Psoas muscle (tissue), 8 donors: ENCODE measurements around the gene PCNX2. TPM values are rescaled to one million over a fixed set of nuclear protein-coding genes. Genes with fewer than 3 reads are reported as not detected.
A peak's percentile ranks its signal among the peaks of the same experiment; 100 is the strongest.

ENCODE experiments used
- ATAC-seq, 4 donors: fragments of 200-7000 bp; cut with Tn5 transposase; one replicate each; pipeline ENCODE4 v1.9.1; 2020; ENCODE audit warnings: moderate library complexity in 3 of 4, mild to moderate bottlenecking in 2 of 4
- DNase-seq, 2 donors: peaks; one replicate each; pipeline ENCODE4 v3.0.0-alpha.2; 2020
- H3K27ac ChIP-seq: fragments of 200-600 bp; one replicate; pipeline ENCODE4 v1.8.0; 2022
- H3K27me3 ChIP-seq, 3 donors: fragments of 200-600 bp in 1 of 3; one replicate each; pipeline versions ENCODE4 v1.6.1 to v1.8.0; 2013 to 2022; ENCODE audit warnings: low read length in 2 of 3, mild to moderate bottlenecking in 2 of 3, moderate library complexity in 1 of 3; ENCODE audit not compliant: insufficient read depth in 3 of 3
- H3K36me3 ChIP-seq, 2 donors: fragments of 200-600 bp in 1 of 2; one replicate each; pipeline versions ENCODE4 v1.6.1 to v1.8.0; 2013 to 2022; ENCODE audit warnings: low read depth in 1 of 2, mild to moderate bottlenecking in 1 of 2, moderate library complexity in 1 of 2; ENCODE audit not compliant: insufficient read depth in 1 of 2
- H3K4me1 ChIP-seq: fragments of 200-600 bp; one replicate; pipeline ENCODE4 v1.8.0; 2022
- H3K4me3 ChIP-seq: fragments of 200-600 bp; one replicate; pipeline ENCODE4 v1.8.0; 2022; ENCODE audit warnings: mild to moderate bottlenecking
- H3K9me3 ChIP-seq: fragments of 200-600 bp; one replicate; pipeline ENCODE4 v1.8.0; 2022
- WGBS, 3 donors: extraction: QIAGEN DNeasy Blood & Tissue Kit; methylation state at CpG; one replicate each; pipeline versions ENCODE4 v1.1.6 to v1.1.7; 2013; 5-methylcytosine and 5-hydroxymethylcytosine counted together
- intact Hi-C, 2 donors: fragments of 100-400 bp; cut with DNase I; formaldehyde crosslinking; loops; one replicate each; pipeline versions ENCODE4 v1.11.0 to v1.14.2; 2022
- polyA plus RNA-seq, 3 donors: library from polyadenylated mRNA; stranded (reverse); fragments of 200-250 nt; gene quantifications; one replicate each; pipeline ENCODE4 v1.2.3, GENCODE V29; 2013
- total RNA-seq, 4 donors: library from RNA; stranded (reverse); fragmentation: NEBNext Ultra II Directional in 2 of 4; extraction: Animal tissue kit (Norgen Biotek cat#: 25700) in 2 of 4; gene quantifications; one replicate each; pipeline versions ENCODE4 v1.2.1 to v1.2.4, GENCODE V29; 2021 to 2023
- TF ChIP-seq, protein P1 (sequence below): fragments of 200-600 bp; IDR thresholded peaks from one replicate; pipeline ENCODE4 v1.8.0; 2022; ENCODE audit warnings: antibody characterized with exemption
- donor health status: healthy with polysubstance abuse.
- donor health status: DM: no; HTN: no; CAD: no; lungs with moderate emphysema.
- donor health status: Bipolar disorder and iron deficiency.
- donor health status: healthy.
- donor health status: DM: yes; HTN: yes; CAD: no.
- donor health status: DM: no; HTN: no; CAD: no.
- donor health status: DM: no; HTN: no; CAD: no.
- donor health status: DM: yes; HTN: yes; CAD: no.

Gene PCNX2
- total and polyA plus RNA-seq, 7 donors: 0.16 to 1.1 (median 0.54) TPM

DNA sequence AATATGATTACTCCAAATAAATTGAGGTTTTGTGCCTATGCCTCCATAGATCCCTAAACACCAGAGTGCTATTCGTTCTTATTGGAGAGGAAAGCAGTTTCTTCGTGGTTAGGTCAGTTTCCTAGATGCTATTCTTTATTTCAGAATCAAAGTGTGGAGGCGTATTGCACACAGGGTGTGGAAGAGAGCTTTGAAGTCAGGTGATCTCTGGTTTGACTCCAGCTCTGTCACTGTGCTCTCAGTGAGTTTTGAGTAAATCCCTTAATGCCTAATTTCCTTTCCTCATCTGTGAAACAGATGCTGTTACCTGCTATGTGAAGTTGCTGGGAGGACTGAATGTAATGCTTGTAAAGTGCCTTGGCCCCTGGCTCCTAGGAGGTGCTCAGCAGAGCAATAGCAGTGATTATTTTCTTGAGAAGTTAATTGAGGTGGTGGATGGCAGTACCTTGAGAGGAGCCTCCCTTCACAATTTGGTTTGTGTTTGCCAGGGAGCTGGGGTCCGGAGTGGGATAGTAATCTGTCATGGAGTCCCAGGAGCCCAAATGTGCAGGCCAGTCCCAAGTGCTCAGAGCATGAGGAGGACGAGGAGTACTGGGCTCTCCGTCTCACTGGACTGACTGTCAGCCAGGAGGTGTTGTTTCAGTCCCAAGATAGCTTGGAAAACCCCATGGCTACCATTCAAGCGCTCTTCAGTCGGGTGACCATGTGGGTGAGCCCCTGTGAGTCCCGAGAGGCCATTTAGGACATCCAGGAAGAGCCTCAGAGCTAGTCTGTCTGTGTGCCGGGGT is 330.2 kb downstream of the PCNX2 start:
- intact Hi-C loops: loop anchor here in 1 of 2 donors (5.0 kb wide), 1 partner anchor 333 kb away; the partner anchor contains the start of gene SIPA1L2
- Histone ChIP-seq H3K4me3 (peak overlapping the region; percentile 37), H3K27ac (peak overlapping the region; percentile 81), H3K27me3 (no peaks in the 10 kb centered on the region), H3K36me3 (peaks cover 0 to 7% of the 10 kb centered on the region in 2 donors), H3K4me1 (peaks cover 60% of the 10 kb centered on the region), H3K9me3 (no peaks in the 10 kb centered on the region)
- TF ChIP-seq, protein P1, sequence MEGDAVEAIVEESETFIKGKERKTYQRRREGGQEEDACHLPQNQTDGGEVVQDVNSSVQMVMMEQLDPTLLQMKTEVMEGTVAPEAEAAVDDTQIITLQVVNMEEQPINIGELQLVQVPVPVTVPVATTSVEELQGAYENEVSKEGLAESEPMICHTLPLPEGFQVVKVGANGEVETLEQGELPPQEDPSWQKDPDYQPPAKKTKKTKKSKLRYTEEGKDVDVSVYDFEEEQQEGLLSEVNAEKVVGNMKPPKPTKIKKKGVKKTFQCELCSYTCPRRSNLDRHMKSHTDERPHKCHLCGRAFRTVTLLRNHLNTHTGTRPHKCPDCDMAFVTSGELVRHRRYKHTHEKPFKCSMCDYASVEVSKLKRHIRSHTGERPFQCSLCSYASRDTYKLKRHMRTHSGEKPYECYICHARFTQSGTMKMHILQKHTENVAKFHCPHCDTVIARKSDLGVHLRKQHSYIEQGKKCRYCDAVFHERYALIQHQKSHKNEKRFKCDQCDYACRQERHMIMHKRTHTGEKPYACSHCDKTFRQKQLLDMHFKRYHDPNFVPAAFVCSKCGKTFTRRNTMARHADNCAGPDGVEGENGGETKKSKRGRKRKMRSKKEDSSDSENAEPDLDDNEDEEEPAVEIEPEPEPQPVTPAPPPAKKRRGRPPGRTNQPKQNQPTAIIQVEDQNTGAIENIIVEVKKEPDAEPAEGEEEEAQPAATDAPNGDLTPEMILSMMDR: no peak
- 32 to 60% (median 37%) methylated on average over 10 of the region's 10 CpGs for WGBS, 3 donors
- ATAC-seq (peak; percentile 72 to 88 (median 82)), DNase-seq (peak in 1 of 2 donors; percentile 75)

DNA sequence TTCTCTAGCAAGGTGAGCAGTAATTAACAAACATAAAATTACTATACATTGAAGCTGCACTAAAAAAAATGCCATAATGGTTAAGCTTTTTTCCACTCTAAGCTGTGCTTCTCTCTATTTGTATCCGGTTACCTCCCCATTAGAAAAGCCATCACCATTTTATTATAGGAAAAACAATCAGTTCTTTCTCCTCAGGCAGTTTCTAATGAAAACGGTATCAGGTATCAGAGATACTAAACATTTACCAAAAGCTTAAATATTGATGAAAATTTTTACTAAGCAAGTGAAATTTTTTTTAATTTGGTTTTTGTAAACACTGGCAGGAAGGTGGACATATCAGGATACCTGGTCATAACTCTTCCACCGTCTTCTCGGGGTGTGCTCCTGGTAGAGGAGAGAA is 330.9 kb downstream of the PCNX2 start:
- peaks cover 60% of the 10 kb centered on the region for H3K4me1 ChIP-seq
- no peaks in the 10 kb centered on the region for H3K27me3 ChIP-seq
- TF ChIP-seq, protein P1: no peak
- H3K27ac ChIP-seq: peak overlapping the region; percentile 81
- ATAC-seq (no peak), DNase-seq (no peak)
- WGBS, 3 donors: 72 to 92% (median 82%) methylated on average over 4 of the region's 4 CpGs
- H3K36me3 ChIP-seq: peaks cover 0 to 1% of the 10 kb centered on the region in 2 donors
- intact Hi-C loops: no loop called here
- H3K4me3 ChIP-seq: no peak overlapping the region
- H3K9me3 ChIP-seq: no peaks in the 10 kb centered on the region

DNA sequence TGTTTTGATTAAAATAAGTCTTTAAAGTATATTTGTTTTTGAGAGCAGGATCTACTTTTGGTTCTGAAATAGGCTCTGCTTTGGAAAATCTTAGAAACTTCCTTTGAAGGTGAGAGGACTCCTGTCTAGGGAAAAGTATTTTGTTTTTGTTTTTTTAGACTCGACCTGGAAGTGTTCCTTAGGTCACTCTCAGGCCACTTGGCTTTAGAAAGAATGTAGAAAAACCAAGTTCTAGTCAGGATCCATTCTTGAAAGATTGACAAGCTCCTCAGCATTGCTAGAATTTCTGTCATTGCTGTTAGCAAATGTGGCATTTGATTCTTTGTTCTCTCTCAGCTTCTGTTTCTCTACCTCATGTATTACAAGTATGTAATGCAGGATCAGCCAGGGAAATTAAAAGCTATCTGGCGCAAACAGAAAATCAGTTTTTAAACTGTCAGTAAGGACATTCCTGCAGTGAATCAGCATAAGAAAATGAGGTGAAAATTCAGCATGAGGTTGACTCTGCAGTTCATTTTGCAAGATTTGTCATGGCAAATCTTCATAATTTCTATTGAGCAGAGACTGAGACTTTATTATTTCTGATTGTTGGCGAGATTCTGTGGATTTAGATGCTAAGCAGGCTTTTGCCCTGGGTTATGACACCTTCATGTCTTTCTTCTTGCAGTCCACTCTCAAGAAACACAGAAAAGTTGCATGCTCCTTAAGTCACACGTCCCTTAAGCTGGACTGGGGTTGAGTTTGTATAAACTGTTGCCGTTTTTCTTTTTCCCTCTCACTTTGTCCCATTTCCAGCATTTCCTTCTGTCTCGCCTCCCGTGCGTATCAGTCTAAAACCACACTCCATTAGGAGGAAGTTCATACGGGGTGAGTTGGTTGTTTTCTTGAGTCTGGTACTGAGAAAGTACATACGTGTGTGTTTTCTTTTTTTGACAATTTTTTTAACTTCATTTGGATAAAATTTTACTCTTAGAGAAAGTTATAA is 332.5 kb downstream of the PCNX2 start:
- Histone ChIP-seq H3K36me3 (peaks cover 3 to 17% of the 10 kb centered on the region in 2 donors), H3K4me1 (peaks cover 48% of the 10 kb centered on the region), H3K27ac (peak overlapping the region; percentile 3), H3K27me3 (no peaks in the 10 kb centered on the region), H3K9me3 (no peaks in the 10 kb centered on the region), H3K4me3 (no peak overlapping the region)
- intact Hi-C loops: no loop called here
- ATAC-seq: no peak
- 27 to 34% (median 33%) methylated on average over 10 of the region's 10 CpGs for WGBS, 3 donors
- DNase-seq: no peak
- TF ChIP-seq, protein P1: no peak

DNA sequence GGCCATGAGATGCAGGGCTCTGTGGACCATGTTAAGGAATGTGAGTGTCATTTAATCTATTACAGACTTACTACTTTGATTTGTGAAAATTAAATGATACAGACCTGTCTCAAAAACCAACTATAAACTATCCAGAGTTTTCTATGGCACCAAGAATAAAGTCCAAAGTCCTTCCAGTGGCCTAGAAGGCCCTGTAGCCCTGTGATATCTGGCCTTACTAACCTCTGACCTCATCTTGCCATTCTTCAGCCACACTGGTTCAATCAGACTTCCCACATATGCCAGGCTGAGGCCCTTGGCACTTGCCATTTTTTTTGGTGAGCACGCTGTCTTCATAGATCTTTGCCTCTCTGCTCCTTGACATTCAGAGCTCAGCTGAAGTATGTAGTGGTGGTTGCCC is 337.5 kb downstream of the PCNX2 start:
- Histone ChIP-seq H3K36me3 (peaks cover 7 to 45% of the 10 kb centered on the region in 2 donors), H3K4me1 (peaks cover 15% of the 10 kb centered on the region), H3K9me3 (no peaks in the 10 kb centered on the region), H3K4me3 (no peak overlapping the region), H3K27ac (no peak overlapping the region), H3K27me3 (no peaks in the 10 kb centered on the region)
- no peak for ATAC-seq
- 95 to 100% (median 96%) methylated on average over 1 of the region's 1 CpG for WGBS, 3 donors
- no peak for DNase-seq
- TF ChIP-seq, protein P1: no peak
- intact Hi-C loops: loop anchor here in 1 of 2 donors (10.0 kb wide), 1 partner anchor 323 kb away; the partner anchor contains the start of gene SIPA1L2
